ENCODE results near the gene SPEF1. TPM values are rescaled to one million over a fixed set of nuclear protein-coding genes. Genes with fewer than 3 reads are reported as not detected.
A peak's percentile ranks its signal among the peaks of the same experiment; 100 is the strongest.
"Not testable (repeated sequence)": the region's sequence is repeated elsewhere in the genome, so short reads cannot be mapped to it uniquely, and the experiment has no call there.

The SPEF1 gene, protein sequence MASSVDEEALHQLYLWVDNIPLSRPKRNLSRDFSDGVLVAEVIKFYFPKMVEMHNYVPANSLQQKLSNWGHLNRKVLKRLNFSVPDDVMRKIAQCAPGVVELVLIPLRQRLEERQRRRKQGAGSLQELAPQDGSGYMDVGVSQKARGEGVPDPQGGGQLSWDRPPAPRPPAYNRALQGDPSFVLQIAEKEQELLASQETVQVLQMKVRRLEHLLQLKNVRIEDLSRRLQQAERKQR
- polyA plus RNA-seq (ENCODE audit: insufficient read length): 0.11 TPM

DNA sequence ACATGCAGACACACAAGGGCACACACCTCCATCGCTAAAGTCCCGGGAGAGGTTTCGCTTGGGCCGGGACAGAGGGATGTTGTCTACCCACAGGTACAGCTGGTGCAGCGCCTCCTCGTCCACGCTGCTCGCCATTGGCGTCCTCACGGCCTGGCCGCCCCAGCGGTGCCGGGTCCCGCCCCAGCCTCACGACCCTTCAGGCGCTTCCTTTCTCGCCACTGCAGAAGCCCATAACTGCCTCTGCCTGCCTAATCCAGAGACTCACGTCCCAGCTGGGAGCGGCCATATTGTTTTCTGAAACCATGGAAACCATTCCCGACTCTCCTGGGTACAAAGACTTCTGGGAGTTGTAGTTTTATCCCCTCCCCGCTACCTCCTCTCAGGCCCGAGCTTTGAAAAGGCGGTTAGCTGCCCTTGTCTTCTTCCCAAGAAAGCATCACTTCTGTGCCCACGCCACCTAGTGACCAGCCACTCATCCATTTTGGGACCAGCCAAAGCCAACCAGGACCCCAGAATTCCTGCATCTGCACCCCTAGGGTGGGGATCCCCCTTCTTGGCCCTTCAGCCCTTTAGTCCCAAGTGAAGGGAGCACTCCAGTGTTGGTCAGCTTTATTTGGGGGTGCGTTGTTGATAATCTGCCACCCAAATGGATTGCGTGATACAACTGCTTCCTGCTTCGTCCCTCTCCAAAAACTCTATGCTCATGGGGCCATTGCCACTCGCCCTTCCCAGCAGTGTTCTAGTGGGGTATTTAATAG, at the start of gene SPEF1:
SPEF1 (minus strand) TSS at position 296 of the 758 bp plus-strand sequence; CDS start at position 135, 161 bp downstream.
- peak; percentile 79 for DNase-seq (ENCODE audit: low read depth)

- DNase-seq (ENCODE audit: low read depth): not testable (repeated sequence)
Measured at GRCh38 chr20:3829891-3830290, 48.6 kb upstream of the SPEF1 start.

DNA sequence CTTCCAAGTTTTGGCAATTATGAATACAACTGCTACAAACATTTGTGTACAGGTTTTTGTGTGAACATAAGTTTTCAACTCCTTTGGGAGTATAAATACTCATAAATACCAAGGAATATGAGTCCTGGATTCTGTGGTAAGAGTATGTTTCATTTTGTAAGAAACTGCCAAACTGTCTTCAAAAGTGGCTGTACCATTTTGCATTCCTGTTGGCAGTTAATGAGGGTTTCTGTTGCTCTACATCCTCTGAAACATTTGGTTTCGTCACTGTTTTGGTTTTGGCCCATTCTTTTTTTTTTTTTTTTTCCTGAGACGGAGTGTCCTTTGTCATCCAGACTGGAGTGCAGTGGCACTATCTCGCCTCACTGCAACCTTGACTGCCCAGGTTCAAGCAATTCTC, 47.5 kb upstream of the SPEF1 start:
- no peak for DNase-seq (ENCODE audit: low read depth)

DNA sequence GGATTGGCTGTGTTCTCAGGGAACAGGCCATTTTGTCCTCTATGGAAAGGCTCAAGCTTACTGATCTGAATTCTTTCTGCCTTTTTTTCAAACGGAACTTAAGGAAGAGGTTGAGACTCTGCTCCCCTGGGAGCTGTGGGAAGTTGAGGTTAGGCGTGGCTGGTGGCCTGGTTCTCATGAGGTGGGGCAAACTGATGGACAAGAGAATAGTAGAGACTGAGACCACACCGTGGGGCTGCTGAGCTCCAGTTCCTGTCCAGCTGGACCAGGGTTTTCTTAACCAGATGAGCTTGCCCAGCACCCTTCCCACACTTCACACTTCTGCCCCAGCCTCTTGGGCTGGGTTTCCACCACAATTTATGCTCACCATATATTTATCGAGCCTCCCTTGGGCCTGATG, 45.2 kb upstream of the SPEF1 start:
- no peak for DNase-seq (ENCODE audit: low read depth)

- no peak for DNase-seq (ENCODE audit: low read depth)
Measured at GRCh38 chr20:3825526-3825925, 44.3 kb upstream of the SPEF1 start.

GRCh38 chr20:3823881-3824280, 42.6 kb upstream of the SPEF1 start:
- no peak for DNase-seq (ENCODE audit: low read depth)

DNA sequence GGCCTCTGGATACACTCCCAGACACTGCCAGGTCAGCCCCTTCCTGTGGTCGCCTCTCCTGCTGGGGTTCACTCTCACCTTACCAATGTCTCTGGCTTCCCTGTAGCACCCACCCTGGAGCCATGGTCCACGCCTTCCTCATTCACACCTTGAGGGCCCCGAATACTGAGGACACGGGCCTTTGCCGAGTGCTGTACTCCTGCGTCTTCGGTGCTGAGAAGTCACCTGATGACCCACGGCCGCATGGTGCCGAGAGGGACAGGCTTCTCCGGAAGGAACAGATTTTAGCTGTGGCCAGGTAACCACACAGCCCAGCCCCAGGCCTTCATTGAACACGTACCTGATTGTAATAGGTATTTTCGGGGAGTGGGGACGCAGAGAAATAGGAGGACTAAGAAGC, 40.7 kb upstream of the SPEF1 start:
- DNase-seq (ENCODE audit: low read depth): no peak

DNA sequence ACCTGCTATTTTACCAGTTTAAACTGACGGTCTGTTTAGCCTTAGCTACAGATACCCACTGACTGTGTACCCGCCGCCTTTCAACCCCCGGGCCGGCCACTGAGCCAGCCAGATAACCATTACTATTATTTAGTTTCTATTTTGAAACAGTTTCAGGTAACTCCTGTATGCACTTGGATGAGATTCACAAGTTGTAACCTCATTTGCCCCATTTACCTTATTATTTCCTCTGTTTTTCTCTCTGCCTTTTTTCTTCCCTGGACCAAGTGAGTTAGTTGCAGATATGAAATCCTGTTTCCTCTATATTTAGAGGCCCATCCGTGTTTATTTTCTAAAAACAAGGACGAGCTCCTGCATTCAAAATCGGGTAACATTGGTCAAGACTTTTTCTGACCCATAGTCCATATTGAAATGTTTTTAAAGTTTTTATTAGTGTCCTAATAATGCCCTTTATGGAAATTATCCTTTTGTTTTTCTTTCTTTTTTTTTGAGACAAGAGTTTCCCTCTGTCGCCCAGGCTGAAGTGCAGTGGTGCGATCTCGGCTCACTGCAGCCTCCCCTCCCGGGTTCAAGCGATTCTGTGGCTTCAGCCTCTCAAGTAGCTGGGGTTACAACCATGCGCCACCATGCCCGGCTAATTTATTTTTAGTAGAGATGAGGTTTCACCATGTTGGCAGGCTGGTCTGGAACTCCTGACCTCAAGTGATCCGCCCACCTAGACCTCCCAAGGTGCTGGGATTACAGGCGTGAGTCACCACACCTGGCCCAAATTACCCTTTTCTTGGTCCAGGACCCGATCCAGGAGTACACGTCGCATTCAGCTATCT, 39.9 kb upstream of the SPEF1 start:
- no peak for DNase-seq (ENCODE audit: low read depth)

DNA sequence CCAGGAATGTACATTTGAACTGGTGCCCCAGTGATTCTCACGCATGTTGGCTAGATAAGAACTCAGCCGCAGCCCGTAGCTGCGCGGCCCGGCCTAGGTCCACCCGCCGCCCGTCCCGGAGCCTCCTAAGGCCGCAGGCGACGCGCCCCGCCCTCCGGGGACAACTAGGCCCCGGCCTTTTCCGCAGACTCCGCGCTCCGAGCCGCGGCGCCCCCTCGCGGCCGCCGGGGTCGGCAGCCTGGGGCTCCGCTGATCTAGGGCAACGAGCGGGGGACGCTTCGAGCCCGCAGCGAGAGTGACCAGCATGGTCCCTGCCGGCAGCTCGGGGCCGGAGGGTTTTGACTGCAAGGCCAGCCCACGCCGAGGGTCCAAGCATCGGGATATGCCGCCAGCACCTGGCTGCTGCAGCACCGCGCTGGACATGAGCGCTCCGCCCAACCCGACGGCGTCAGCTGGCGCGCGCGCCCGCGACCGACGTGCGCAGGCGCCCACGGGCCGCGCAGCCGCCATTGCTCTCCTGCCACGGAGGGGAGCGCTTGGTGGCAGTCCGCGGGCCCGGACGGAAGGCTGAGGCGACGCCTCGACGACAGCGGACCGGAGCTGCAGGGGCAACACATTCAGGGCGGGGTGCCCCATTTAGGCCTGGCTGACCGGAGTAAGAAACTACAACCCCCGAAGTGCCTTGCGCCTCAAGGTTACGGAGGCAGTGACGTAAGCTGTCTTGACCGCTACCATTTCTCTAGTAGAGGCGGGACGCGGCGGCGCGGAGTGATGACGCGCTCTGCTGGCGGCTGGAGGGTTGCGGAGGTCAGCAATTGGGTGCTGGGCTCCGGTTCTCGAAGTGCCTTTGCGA, 39.0 kb upstream of the SPEF1 start, which contains the start of gene AP5S1:
AP5S1 (plus strand) TSS at position 500 of the 853 bp plus-strand sequence. CDS start 1,571 bp downstream, outside the sequence.
- peak; percentile 95 for DNase-seq (ENCODE audit: low read depth)

- no peak for DNase-seq (ENCODE audit: low read depth)
Measured at GRCh38 chr20:3819411-3820047, 38.3 kb upstream of the SPEF1 start.

DNA sequence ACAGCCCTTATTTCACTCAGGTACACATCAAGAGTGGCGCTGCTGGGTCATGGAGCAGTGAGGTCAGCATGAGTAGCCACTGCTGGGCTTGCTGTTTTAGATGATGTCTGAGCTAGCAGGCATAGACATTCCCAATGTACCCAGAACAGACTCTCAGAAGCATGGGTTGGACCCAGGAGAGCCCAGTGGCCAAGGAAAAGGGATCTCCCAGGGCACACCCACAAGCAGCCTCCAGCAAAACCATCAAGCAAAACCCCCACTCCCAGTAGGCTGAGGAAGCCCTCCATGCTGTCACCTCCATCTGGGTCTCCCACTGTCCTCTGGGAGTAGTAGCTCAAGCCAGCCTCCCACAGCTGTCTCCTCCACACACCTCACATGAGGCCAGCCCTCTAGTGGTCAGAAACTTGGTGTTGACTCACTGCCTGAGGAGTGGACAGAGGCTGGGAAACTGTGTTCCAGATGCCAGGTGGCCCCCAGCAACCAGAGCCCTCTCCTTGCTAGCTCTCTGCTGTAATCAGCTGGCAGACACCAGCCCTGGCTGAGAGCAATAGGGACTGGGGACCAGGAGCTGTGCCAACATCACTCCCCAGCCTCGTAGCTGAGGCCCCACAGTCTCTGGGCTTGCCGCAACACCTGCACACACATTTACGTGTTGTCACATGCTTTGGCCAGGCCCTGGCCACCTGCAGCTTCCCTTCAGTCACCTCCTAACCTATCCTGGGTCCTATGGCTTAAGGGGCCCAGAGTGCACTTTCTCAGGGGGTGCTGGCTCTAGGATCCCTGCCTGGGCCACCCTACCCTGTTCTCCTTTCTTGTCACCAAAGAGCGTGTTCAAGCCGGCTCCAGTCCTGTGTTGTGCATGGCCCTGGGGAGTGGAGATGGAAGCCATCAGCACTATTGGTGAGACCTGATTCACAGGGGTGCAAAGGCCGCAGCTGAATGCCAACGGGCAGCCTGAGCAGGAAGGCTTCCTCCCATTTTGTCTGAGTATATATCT, 37.2 kb upstream of the SPEF1 start:
- no peak for DNase-seq (ENCODE audit: low read depth)

DNA sequence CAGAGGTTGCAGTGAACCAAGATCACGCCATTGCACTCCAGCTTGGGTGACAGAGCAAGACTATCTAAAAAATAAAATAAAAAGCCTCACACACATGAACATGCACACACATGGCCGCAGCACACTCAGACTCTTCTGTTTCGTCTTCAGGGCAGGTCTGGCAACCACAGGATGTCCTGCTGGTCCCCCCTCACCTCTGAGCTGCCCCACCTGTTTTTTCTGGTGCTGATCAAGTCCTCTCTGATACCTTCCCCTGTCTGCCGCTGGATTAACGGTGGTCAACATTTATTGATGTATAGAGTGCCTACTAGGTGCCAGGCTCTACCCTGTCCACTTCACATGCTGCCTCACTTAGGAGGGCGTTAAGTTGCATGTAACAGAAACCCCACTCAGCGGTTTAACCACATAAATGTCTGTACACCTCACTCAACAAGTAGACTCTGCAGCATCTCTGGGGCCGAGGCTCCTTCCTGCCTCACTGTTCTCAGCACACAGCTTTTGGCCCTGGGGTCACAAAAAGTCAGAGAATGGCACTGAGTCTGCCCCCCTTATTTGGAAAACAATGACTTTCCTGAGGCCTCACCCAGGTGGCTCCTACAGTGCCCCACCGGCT, 34.6 kb upstream of the SPEF1 start:
- DNase-seq (ENCODE audit: low read depth): no peak

DNA sequence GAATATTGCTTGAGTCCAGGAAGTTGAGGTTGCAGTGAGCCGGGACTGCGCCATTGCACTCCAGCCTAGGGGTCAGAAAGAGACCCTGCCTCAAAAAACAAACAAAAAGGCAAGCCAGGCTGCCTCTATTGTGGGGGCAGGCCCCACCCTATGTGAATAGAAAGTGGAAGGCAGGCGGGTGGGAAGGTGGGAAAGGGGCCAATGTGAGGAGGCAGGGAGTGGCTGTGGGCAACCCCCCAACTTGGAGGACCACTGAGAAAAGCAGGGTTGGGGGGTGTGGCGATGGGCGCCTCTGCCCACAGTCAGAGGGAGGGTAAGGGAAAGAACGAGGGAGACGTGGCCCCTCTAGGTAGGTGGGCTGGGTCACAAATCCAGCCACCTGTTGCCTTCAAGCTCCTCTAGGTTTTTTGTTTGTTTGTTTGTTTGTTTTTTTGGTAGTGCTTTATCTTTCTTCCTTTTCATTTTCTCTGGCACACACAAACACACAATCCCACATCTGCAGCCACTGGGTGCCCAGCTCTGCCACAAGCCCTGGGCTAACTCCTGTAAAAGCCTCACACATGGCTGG, 33.8 kb upstream of the SPEF1 start:
- DNase-seq (ENCODE audit: low read depth): no peak

DNA sequence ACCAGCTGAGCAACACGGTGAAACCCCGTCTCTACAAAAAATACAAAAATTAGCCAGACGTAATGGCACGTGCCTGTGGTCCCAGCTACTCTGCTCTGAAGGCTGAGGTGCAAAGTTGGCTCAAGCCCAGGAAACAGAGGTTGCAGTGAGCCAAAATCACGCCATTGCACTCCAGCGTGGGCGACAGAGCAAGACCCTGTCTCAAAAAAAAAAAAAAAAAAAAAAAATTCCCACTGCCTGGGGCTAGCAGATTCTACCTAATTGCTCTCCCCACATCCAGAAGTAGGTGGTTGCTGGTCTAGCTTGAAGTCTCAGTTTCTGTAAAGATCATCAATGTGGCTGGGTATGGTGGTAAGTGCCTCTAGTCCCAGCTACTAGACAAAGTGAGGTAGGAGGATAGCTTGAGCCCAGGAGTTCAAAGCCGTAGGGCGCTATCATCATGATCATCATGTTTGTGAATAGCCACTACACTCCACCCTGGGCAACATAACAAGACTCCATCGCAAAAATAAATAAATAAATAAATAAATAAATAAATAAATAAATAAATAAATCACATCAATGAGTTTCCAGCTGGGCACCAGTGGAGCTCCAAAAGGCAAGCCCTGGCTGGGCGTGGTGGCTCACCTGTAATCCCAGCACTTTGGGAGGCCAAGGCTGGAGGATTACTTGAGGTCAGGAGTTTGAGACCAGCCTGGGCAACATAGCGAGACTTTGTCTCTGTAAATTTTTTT, 32.8 kb upstream of the SPEF1 start:
- no peak for DNase-seq (ENCODE audit: low read depth)

GRCh38 chr20:3812975-3813847, 32.0 kb upstream of the SPEF1 start:
- DNase-seq (ENCODE audit: low read depth): no peak

- no peak for DNase-seq (ENCODE audit: low read depth)
Measured at GRCh38 chr20:3812259-3812681, 31.0 kb upstream of the SPEF1 start.
